ENCODE measurements around the gene KIF5A.
A peak's percentile ranks its signal among the peaks of the same experiment; 100 is the strongest.

Gene KIF5A

DNA sequence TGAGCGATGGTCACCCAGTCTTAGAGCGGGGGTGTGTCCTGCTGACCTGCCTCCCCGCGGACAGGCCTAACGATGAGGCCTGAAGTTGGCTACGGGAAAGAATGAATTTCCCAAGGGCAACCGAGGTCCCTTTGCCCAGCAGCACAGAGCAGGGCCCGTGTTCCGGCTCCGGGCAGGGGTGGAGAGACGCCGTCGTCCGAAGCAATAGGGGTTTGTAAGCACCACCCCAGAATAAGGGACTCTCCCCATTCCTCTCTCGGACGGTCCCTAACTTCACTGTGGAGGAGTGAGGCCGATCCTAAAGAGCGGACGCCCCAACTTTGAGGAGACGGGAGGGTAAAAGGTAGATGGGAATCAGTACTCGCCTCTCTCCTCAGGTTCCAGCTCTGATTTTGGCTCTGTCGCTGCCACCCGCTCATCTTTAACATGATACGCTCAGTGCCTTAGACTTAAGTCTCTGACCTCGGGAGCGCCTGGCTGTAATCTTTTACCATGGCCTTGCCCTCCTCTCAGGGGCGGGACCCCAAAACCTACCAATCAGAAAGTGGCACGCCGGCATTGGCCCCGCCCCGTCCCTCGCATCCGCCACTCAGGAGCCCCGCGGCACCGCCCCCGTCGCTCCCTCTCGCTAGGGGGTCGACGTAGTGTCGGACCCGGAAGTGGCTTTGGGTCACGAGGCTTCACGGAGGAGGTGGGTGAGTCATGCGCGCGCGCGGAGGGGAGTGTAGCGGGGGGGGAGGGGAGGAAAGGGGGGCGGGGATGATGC, 29.6 kb upstream of the KIF5A start, which contains the start of gene DDIT3:
TSS of gene DDIT3 (minus strand) at position 462 of the 766 bp plus-strand sequence. CDS start 3,108 bp downstream, outside the sequence.
- peak; percentile 98 for DNase-seq

GRCh38 chr12:57521525-57522010, 28.3 kb upstream of the KIF5A start:
- DNase-seq = no peak

DNA sequence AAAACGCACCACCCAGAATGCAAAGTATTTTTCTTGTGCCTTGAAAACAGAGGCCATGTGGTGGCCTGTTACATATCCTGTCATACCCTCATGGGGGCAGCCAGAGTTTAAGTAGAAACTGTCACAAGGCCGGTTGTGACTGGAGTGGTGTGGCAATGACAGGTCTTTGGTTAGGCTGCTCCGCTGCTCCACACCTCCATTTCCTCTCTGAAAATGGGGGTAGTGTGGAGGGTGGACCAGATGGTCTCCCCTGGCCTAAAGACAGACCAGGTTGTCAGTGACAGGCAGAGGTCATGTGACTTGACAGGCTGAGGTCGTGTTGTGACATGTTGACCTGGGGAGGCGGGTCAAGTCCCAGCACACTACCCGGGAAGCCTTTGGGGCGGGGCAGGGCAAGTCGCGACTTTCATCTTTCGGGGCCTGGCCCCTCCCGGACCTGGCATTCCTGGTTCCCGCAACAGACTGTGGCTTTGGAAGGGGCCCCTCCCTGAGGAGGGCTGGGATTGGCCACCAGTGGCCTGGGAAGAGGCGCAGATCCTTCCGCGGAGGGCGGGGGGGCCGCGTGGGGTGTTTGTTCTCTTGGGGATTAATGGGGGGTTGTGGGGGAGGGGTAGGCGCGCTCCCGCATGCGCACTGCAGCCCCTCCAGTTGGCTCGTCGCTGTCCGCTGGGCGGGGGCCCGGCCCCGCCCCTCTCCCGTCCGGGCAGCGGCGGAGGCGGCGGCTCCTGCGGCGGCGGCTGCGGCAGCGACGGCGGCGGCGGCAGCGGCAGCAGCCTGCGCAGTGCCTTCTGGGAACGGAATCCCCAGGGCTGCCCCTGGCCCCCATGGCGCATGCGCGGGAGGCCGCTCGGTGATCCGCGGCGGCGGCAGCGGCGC, 27.6 kb upstream of the KIF5A start, which contains the start of gene MBD6:
TSS of gene MBD6 (plus strand) at position 814 of the 876 bp plus-strand sequence. CDS start 1,480 bp downstream, outside the sequence.
- DNase-seq = peak; percentile 94

- DNase-seq = peak; percentile 39
These were observed 26.7 kb upstream of the KIF5A start for GRCh38 chr12:57522887-57523705.

DNA sequence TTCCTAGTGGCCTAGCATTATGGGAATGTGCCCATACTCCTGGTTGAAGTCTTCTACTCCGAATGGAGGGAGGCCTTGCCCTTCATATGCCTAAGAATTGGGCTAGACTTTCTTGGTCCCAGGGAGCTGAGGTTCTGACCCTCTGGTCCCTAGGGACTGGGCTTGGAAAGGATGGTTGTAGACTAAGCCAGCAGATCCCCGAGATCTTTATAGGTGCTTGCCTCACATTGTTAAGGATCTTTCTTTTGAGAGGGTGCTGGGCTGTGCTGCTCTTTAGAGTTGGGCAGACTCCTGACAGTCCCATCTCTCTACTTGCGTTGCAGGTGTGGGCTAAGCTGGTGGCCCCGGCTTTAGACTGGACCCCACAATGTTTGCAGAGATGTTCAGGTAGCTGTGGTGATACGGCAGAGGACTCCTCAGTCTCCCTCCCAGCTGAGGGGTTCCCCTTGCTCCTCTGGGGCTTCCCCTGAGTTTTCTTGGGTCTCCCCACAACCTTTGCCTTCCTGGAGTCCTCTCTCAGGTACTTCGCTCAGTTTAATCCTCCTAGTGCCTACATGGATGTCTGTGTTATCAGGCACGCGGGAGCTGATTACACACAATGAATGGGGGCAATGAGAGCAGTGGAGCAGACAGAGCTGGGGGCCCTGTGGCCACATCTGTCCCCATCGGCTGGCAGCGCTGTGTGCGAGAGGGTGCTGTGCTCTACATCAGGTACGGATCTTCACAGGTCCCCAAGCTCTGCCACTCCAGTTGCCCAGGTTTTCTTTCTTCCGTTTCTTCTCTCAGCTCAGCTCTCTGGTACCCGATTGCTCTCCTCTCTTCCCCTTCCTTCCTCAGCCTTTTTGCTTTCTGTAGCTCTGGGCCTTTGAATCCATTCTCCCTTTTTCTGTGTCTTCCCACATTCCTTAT, 25.9 kb upstream of the KIF5A start:
- no peak for DNase-seq

GRCh38 chr12:57524814-57525614, 24.8 kb upstream of the KIF5A start:
- no peak for DNase-seq

DNA sequence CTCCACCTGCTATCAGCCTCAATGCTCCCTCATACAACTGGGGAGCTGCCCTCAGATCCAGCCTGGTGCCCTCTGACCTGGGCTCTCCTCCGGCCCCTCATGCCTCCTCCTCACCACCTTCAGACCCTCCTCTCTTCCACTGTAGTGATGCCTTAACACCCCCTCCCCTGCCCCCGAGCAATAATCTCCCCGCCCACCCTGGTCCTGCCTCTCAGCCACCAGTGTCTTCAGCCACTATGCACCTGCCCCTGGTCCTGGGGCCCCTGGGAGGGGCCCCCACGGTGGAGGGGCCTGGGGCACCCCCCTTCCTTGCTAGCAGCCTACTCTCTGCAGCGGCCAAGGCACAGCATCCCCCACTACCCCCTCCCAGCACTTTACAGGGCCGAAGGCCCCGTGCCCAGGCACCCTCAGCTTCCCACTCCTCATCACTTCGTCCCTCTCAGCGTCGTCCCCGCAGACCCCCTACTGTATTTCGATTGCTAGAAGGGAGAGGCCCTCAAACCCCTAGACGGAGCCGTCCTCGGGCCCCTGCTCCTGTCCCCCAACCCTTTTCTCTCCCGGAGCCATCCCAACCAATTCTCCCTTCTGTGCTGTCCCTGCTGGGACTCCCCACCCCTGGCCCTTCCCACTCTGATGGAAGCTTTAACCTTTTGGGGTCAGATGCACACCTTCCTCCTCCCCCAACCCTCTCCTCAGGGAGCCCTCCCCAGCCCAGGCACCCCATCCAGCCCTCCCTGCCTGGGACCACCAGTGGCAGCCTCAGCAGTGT, 24.0 kb upstream of the KIF5A start:
- no peak for DNase-seq

DNA sequence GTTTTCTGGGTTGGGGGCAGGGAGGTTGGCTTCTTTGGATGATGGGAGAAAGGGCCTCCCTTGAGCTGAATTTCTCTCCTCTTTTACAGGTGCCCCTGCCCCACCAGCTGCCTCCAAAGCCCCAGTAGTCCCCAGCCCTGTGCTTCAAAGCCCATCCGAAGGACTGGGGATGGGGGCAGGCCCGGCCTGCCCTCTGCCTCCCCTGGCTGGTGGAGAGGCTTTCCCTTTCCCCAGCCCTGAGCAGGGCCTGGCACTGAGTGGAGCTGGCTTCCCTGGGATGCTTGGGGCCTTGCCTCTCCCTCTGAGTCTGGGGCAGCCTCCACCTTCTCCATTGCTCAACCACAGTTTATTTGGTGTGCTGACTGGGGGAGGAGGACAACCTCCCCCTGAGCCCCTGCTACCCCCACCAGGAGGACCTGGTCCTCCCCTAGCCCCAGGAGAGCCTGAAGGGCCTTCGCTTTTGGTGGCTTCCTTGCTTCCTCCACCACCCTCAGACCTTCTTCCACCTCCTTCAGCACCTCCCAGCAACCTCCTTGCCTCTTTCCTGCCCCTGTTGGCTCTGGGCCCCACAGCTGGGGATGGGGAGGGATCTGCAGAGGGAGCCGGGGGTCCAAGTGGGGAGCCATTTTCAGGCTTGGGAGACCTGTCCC, 23.2 kb upstream of the KIF5A start:
- no peak for DNase-seq

- DNase-seq = no peak
These were observed 22.7 kb upstream of the KIF5A start for GRCh38 chr12:57527184-57527583.

- no peak for DNase-seq
These were observed 21.7 kb upstream of the KIF5A start for GRCh38 chr12:57528176-57528575.

- no peak for DNase-seq
These were observed 20.9 kb upstream of the KIF5A start for GRCh38 chr12:57528831-57529555.

DNA sequence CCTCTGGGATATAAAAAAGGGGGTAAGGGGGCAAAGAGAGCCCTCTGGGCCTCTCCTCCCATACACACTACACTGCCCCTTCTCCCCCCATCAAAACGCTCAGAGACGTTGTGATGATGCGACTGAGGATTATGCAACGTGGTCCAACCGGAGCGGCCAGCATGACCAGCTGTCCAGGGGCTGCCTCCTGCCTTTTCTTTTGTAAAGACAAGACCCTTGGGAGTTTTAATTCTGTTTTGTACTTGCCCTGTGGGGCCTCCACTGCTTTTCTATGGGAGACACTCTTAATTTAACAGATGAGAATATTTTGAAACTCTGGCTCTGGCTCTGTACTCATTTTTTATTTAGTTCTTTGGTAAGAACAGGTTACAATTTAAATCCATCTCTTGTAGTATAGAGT, 20.0 kb upstream of the KIF5A start:
- DNase-seq = no peak

- no peak for DNase-seq
These were observed 19.3 kb upstream of the KIF5A start for GRCh38 chr12:57530396-57531142.

- DNase-seq = no peak
These were observed 18.0 kb upstream of the KIF5A start for GRCh38 chr12:57531836-57532235.

- DNase-seq = no peak
These were observed 16.7 kb upstream of the KIF5A start for GRCh38 chr12:57533108-57533507.

DNA sequence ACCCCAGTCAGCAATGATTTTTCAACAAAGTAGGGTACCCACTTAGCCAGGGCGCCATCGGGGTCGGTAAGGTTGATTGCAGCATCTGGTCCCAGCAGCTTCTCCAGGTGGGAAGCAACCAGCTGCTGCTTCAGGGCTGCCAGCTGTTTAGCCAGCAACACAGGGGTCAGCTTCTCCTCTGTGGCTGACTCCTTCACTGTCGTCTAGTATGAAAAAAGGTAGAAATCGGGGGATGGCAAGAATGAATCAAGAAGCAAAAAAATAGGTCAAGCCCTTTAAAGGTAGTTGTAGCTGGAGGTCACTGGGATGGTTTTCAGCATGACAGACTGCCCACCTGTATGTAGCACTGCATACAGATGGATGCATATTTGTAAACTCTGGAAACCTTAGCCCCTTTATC, 15.6 kb upstream of the KIF5A start:
- DNase-seq = no peak

GRCh38 chr12:57534991-57535543, 14.8 kb upstream of the KIF5A start:
- no peak for DNase-seq
